H9 (cell line): ENCODE results near the gene DCLRE1B. TPM values are rescaled to one million over a fixed set of nuclear protein-coding genes. Genes with fewer than 3 reads are reported as not detected.

Experiments used
- DNase-seq: peaks from one replicate; pipeline ENCODE4 v3.0.0-alpha.2; 2017
- H2AFZ ChIP-seq: one replicate; pipeline ENCODE4 v1.6.1; 2013; ENCODE audit warnings: mild to moderate bottlenecking, low read length, control low read depth, moderate library complexity
- H2AK5ac ChIP-seq: 2 replicates; pipeline ENCODE4 v1.6.1; 2013; ENCODE audit warnings: low read length, control low read depth, mixed read lengths; ENCODE audit not compliant: insufficient read length
- H2BK120ac ChIP-seq: one replicate; pipeline ENCODE4 v1.6.1; 2013; ENCODE audit warnings: low read depth, mild to moderate bottlenecking, low read length, control low read depth, inconsistent platforms; ENCODE audit not compliant: poor library complexity, severe bottlenecking
- H2BK12ac ChIP-seq: 2 replicates; pipeline ENCODE4 v1.6.1; 2013; ENCODE audit warnings: low read length, control low read depth, mixed read lengths, low read depth; ENCODE audit not compliant: insufficient read length
- H2BK15ac ChIP-seq: 2 replicates; pipeline ENCODE4 v1.6.1; 2013; ENCODE audit warnings: low read depth, low read length, control low read depth
- H2BK20ac ChIP-seq: one replicate; pipeline ENCODE4 v1.6.1; 2013; ENCODE audit warnings: low read depth, mild to moderate bottlenecking, low read length, control low read depth, inconsistent platforms; ENCODE audit not compliant: poor library complexity, severe bottlenecking
- H2BK5ac ChIP-seq: 2 replicates; pipeline ENCODE4 v1.6.1; 2013; ENCODE audit warnings: low read length, control low read depth, mixed read lengths; ENCODE audit not compliant: insufficient read length
- H3K14ac ChIP-seq: 2 replicates; pipeline ENCODE4 v1.6.1; 2013; ENCODE audit warnings: low read length, control low read depth; ENCODE audit not compliant: insufficient read depth
- H3K18ac ChIP-seq: 2 replicates; pipeline ENCODE4 v1.6.1; 2013; ENCODE audit warnings: low read depth, mild to moderate bottlenecking, mixed read lengths, low read length, control low read depth; ENCODE audit not compliant: insufficient read length
- H3K23ac ChIP-seq: 2 replicates; pipeline ENCODE4 v1.6.1; 2013; ENCODE audit warnings: low read length, control low read depth, mixed read lengths, low read depth; ENCODE audit not compliant: insufficient read length
- H3K23me2 ChIP-seq: 2 replicates; pipeline ENCODE4 v1.6.1; 2013; ENCODE audit warnings: low read depth, mild to moderate bottlenecking, mixed read lengths, low read length, control low read depth; ENCODE audit not compliant: insufficient read length, poor library complexity, severe bottlenecking
- H3K27ac ChIP-seq: 2 replicates; pipeline ENCODE4 v1.5.1; 2013; ENCODE audit warnings: low read length, control low read depth, mixed read lengths, low read depth; ENCODE audit not compliant: insufficient read length
- H3K27me3 ChIP-seq: 2 replicates; pipeline ENCODE4 v1.6.1; 2013; ENCODE audit warnings: low read length, control low read depth, inconsistent platforms; ENCODE audit not compliant: insufficient read depth
- H3K4ac ChIP-seq: 2 replicates; pipeline ENCODE4 v1.6.1; 2013; ENCODE audit warnings: low read depth, mild to moderate bottlenecking, control low read depth, inconsistent platforms, low read length, moderate library complexity
- H3K4me1 ChIP-seq: 2 replicates; pipeline ENCODE4 v1.6.1; 2013; ENCODE audit warnings: low read length, control low read depth, inconsistent platforms; ENCODE audit not compliant: insufficient read depth
- H3K4me2 ChIP-seq: 2 replicates; pipeline ENCODE4 v1.6.1; 2013; ENCODE audit warnings: low read length, control low read depth, mixed read lengths; ENCODE audit not compliant: insufficient read length, insufficient read depth
- H3K56ac ChIP-seq: 2 replicates; pipeline ENCODE4 v1.6.1; 2013; ENCODE audit warnings: low read depth, mild to moderate bottlenecking, mixed read lengths, low read length, control low read depth; ENCODE audit not compliant: insufficient read length
- H3K79me1 ChIP-seq: 2 replicates; pipeline ENCODE4 v1.6.1; 2013; ENCODE audit warnings: low read depth, mild to moderate bottlenecking, moderate library complexity, low read length, control low read depth, inconsistent platforms; ENCODE audit not compliant: insufficient read depth, poor library complexity, severe bottlenecking
- H3K79me2 ChIP-seq: 2 replicates; pipeline ENCODE4 v1.6.1; 2013; ENCODE audit warnings: low read length, control low read depth, inconsistent platforms; ENCODE audit not compliant: insufficient read depth
- H3K9ac ChIP-seq: 2 replicates; pipeline ENCODE4 v1.6.1; 2013; ENCODE audit warnings: low read length, control low read depth, mixed read lengths; ENCODE audit not compliant: insufficient read length; ENCODE audit errors: extremely low read depth
- H3K9me3 ChIP-seq: one replicate; pipeline ENCODE4 v1.6.1; 2013; ENCODE audit warnings: low read depth, low read length, inconsistent platforms; ENCODE audit not compliant: control insufficient read depth
- H3T11ph ChIP-seq: one replicate; pipeline ENCODE4 v1.6.1; 2013; ENCODE audit warnings: mild to moderate bottlenecking, low read length, control low read depth, inconsistent platforms
- H4K20me1 ChIP-seq: one replicate; pipeline ENCODE4 v1.6.1; 2013; ENCODE audit not compliant: control insufficient read depth, insufficient read length, insufficient read depth
- H4K5ac ChIP-seq: 2 replicates; pipeline ENCODE4 v1.6.1; 2013; ENCODE audit warnings: low read depth, mild to moderate bottlenecking, mixed read lengths, low read length, control low read depth; ENCODE audit not compliant: insufficient read length
- H4K8ac ChIP-seq: replicated peaks from 2 replicates; pipeline ENCODE4 v1.6.1; 2013; ENCODE audit warnings: low read length, control low read depth, mixed read lengths, low read depth; ENCODE audit not compliant: insufficient read length
- H4K91ac ChIP-seq: 2 replicates; pipeline ENCODE4 v1.6.1; 2013; ENCODE audit warnings: low read depth, mild to moderate bottlenecking, moderate library complexity, mixed read lengths, low read length, control low read depth; ENCODE audit not compliant: insufficient read length
- H3K27ac Mint-ChIP-seq, 3 experiments: 2 replicates in 2 of 3; 3 replicates in 1 of 3; pipeline ENCODE4 v1.8.0; 2020 to 2021; ENCODE audit warnings: mixed read lengths in 3 of 3, mild to moderate bottlenecking in 1 of 3, moderate library complexity in 1 of 3
- H3K27me3 Mint-ChIP-seq: 2 replicates; pipeline ENCODE4 v1.8.0; 2021; ENCODE audit warnings: low read depth, mild to moderate bottlenecking, moderate library complexity, mixed read lengths
- H3K36me3 Mint-ChIP-seq, 3 experiments: 2 replicates in 2 of 3; 3 replicates in 1 of 3; pipeline ENCODE4 v1.8.0; 2020 to 2021; ENCODE audit warnings: low read depth in 3 of 3, mixed read lengths in 3 of 3; ENCODE audit not compliant: insufficient read depth in 1 of 3
- H3K4me1 Mint-ChIP-seq, 2 experiments: 2 replicates each; pipeline ENCODE4 v1.8.0; 2020; ENCODE audit warnings: mixed read lengths in 2 of 2
- H3K4me3 Mint-ChIP-seq, 2 experiments: 2 replicates in 1 of 2; 3 replicates in 1 of 2; pipeline ENCODE4 v1.8.0; 2020 to 2021; ENCODE audit warnings: mild to moderate bottlenecking in 2 of 2, mixed read lengths in 2 of 2, moderate library complexity in 1 of 2
- H3K9me3 Mint-ChIP-seq, 2 experiments: 2 replicates in 1 of 2; 3 replicates in 1 of 2; pipeline ENCODE4 v1.8.0; 2020; ENCODE audit warnings: mild to moderate bottlenecking in 2 of 2, mixed read lengths in 2 of 2, moderate library complexity in 1 of 2
- CTCF ChIP-seq: fragments of 200-600 bp; sonication (generic); conservative IDR thresholded peaks from 3 replicates; pipeline ENCODE4 v1.8.0; 2021; ENCODE audit warnings: antibody characterized with exemption, mild to moderate bottlenecking
- WGBS: extraction: QIAGEN DNeasy Blood & Tissue Kit; methylation state at CpG from one replicate; pipeline ENCODE4 v1.1.7; 2013; ENCODE audit warnings: missing lambda C conversion rate, low lambda C conversion rate, mixed read lengths; ENCODE audit not compliant: insufficient read length; ENCODE audit errors: extremely low coverage; 5-methylcytosine and 5-hydroxymethylcytosine counted together
- total RNA-seq: library from RNA; stranded (reverse); gene quantifications from 2 replicates; pipeline ENCODE4 v1.2.1, GENCODE V29; 2021

Gene DCLRE1B
- total RNA-seq, 1 experiment from 2014 or later = 13.4 TPM

DNA sequence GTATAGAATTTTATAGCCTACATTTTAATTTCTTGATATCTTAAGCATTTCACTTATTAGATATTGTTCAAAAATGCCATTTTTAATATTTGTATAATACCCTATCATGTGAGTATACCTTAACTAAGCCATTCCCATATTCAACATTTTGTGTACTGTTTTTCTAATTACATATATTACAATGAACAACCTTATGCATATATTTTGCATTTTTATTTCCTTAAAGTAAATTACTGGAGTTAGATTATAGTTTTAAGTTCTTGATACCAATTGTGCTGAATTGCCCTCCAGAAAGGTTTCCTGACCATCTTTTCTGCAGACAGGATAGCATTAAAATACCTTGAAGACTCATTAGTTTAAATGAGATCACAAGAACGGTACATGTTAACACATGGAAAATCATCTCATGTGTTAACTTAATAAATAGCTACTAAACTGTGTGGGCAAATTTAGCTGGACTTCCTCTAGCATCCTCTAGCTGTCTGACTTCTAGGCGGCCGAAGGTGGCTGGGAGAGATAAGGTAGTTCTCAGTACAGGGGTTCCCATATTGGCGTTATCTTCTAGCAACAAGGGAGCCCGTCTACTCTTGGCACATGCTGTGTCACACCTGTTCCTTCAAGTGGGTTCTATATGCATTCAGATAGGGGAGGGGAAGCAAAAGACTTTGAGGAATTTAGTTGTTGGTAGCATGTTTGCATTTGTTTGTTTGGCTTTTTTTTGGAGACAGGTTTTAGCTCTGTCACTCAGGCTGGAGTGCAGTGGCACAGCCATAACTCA, 8.9 kb downstream of the DCLRE1B start:
- H2BK15ac ChIP-seq = no peak overlapping the region
- no peak overlapping the region for H2BK20ac ChIP-seq
- no peak overlapping the region for H3K4me2 ChIP-seq
- H3K4me3 Mint-ChIP-seq = no peak overlapping the region
- H4K5ac ChIP-seq = no peak overlapping the region
- H3K4me1 Mint-ChIP-seq = peaks cover 3% of the 10 kb centered on the region in 2 experiments; a peak in 1 of 4 replicates
- no peaks in the 10 kb centered on the region for H3K4me1 ChIP-seq
- no peak overlapping the region for H2AK5ac ChIP-seq
- WGBS = no CpG with 5 or more reads among the region's 5 CpGs
- no peaks in the 10 kb centered on the region for H4K20me1 ChIP-seq
- no peak overlapping the region for H4K91ac ChIP-seq
- TF ChIP-seq CTCF = no peak
- no peak overlapping the region for H2BK120ac ChIP-seq
- no peak overlapping the region for H3K4ac ChIP-seq
- H3K27me3 Mint-ChIP-seq = peaks cover 6% of the 10 kb centered on the region
- no peak overlapping the region for H3K23ac ChIP-seq
- no peak for DNase-seq
- no peak overlapping the region for H3K18ac ChIP-seq
- no peaks in the 10 kb centered on the region for H3K9me3 Mint-ChIP-seq
- H2AFZ ChIP-seq = no peak overlapping the region
- H3K79me1 ChIP-seq = no peaks in the 10 kb centered on the region
- no peak overlapping the region for H2BK5ac ChIP-seq
- no peaks in the 10 kb centered on the region for H3K23me2 ChIP-seq
- H3K27ac Mint-ChIP-seq = no peak overlapping the region
- peaks cover 5 to 23% (median 22%) of the 10 kb centered on the region in 3 experiments; a peak in 6 of 7 replicates for H3K36me3 Mint-ChIP-seq
- no peak overlapping the region for H3K9ac ChIP-seq
- H2BK12ac ChIP-seq = no peak overlapping the region
- H3K79me2 ChIP-seq = no peaks in the 10 kb centered on the region
- no peak overlapping the region for H3K56ac ChIP-seq
- H3K14ac ChIP-seq = no peak overlapping the region
- no peak overlapping the region for H4K8ac ChIP-seq
- H3K9me3 ChIP-seq = no peaks in the 10 kb centered on the region
- H3K27me3 ChIP-seq = no peaks in the 10 kb centered on the region
- no peak overlapping the region for H3K27ac ChIP-seq
- H3T11ph ChIP-seq = no peak overlapping the region
